D341Med (cell line): ENCODE measurements around the gene CC2D1A.
"Not testable (repeated sequence)": the region's sequence is repeated elsewhere in the genome, so short reads cannot be mapped to it uniquely, and the experiment has no call there.

Source experiments
- DNase-seq: peaks from one replicate; pipeline ENCODE4 v3.0.0; 2012; ENCODE audit warnings: low spot score

CC2D1A gene

GRCh38 chr19:13962699-13963602 is 57.0 kb downstream of the CC2D1A start:
- no peak for DNase-seq

DNA sequence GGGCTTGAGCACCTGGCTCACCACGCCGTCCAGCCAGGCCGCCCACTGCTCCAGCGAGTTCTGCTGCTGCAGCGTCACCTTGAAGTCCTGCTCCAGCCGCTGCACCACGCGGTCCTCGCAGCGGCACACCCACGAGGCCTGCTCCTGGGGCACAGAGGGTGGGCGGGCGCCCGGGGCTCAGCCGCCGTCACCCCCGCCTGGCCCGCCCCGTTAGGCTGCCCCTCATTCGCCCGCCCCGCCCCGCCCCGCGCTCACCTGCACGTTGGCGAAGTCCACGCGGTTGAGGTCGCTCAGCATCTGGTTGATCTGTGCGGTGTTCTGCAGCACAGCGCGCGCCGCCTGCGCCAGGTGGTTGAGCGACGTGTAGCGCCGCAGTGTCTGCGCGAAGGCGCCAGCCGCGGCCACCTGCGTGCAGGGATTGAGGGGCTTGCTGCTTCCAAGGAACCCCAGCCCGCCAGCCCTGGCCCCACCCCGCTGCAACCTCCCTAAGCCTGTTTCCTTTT is 57.7 kb downstream of the CC2D1A start:
- DNase-seq = no peak

- DNase-seq = no peak
Observed at GRCh38 chr19:13964776-13965175, 58.8 kb downstream of the CC2D1A start.

DNA sequence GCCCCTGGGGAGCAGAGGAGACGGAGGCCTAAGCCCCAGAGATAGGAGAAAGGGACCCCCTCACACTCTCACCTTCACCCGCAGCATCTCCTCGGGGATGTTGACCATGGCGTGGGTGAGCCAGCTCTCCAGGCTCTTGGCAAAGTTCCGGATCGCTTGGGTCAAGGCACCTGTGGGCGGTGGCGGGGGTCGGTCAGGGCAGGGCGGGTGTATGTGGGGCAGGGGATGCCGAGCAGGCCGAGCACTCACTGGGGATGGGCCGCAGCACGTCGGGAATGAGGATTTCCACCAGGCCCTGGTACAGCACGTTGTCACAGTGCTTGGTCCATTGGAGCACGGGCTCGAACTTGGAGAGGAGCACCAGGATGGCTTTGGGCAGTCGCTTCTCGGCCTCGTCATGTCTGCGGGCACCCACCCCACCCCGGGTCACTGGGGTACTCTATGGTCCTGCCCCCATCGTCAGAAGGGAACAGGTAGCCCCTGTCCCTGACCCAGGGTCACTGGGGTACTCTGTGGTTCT is 59.4 kb downstream of the CC2D1A start:
- DNase-seq = no peak

GRCh38 chr19:13965926-13966683 is 60.1 kb downstream of the CC2D1A start:
- no peak for DNase-seq

DNA sequence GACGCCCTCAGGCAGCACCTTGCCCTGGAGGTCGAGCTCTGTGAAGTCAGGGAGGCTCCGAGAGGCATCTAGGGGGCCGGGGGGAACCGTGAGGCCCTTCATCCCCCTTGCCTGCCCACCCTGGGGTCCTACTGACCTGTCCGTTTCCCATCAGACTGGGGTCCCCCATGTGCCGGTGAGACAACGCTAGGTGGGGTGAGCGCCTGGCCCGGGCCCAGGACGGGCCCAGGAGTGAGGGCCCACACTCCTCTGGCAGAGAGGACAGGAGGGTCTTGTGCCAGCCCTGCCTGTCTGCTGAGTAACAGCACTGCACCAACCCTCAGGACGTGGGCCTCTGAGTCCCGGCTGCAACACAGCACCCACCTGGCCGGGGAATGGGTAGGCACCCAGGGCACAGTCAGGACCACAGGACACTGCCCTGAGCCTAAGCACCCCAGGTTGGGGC is 60.7 kb downstream of the CC2D1A start:
- DNase-seq = no peak

GRCh38 chr19:13967206-13967605 is 61.2 kb downstream of the CC2D1A start:
- not testable (repeated sequence) for DNase-seq

GRCh38 chr19:13968383-13968935 is 62.5 kb downstream of the CC2D1A start:
- no peak for DNase-seq

DNA sequence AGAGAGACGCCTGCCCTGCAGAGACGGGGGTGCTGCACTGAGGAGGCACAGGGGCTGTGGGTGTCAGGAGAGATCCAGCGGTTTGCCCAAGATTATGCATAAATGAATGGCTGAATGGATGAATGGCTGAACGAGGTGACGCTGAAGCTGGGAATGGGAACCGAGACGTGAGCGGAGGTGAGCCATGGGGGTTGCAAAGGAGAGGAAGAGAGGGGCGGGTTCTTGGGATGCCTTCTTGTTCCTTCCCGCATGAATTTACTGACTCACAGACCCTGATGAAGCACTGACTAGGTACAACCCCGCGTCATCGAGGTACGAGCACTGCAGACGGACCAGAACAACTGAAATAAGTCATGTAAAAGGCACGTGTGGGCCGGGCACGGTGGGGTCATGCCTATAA is 63.0 kb downstream of the CC2D1A start:
- no peak for DNase-seq

GRCh38 chr19:13969897-13970296 is 63.9 kb downstream of the CC2D1A start:
- no peak for DNase-seq

- DNase-seq = not testable (repeated sequence)
Observed at GRCh38 chr19:13971868-13972267, 65.9 kb downstream of the CC2D1A start.

DNA sequence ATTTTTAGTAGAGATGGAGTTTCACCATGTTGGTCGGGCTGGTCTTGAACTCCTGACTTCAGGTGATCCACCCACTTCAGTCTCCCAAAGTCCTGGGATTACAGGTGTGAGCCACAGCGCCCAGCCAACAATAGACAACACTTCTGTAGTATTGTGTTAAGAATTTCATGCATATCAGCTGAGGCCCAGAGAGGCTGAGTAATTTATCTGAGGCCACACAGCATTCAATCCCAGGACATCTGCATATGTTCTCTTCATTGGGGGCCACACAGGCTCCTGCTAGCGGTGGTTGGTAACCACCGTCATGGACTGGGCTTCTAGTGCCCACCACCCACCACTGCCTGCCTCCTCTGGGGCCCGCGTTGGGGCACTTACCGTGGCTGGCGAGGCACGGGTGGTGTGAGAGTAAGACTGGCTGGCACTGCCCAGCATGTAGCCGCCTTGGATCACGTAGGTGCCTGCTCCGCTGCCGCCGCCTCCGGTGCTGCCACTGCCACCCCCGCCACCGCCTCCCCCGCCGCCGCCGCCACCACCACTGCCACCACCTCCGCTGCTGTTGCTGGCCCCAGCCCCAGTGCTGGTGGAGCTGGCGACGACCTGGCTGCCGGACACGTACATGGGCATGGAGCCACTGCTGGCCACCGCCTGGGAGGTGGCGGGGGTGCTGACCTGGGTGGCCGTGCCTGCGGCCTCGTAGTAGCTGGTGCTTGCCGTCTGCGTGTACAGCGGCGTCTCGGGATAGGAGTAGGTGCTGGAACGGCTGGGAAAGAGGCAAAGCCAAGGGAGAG is 66.6 kb downstream of the CC2D1A start:
- DNase-seq = no peak

GRCh38 chr19:13973479-13973878 is 67.5 kb downstream of the CC2D1A start:
- not testable (repeated sequence) for DNase-seq

GRCh38 chr19:13974073-13974472 is 68.1 kb downstream of the CC2D1A start:
- no peak for DNase-seq

GRCh38 chr19:13975870-13976269 is 69.9 kb downstream of the CC2D1A start:
- DNase-seq = no peak

- DNase-seq = no peak
Observed at GRCh38 chr19:13976446-13976845, 70.4 kb downstream of the CC2D1A start.

DNA sequence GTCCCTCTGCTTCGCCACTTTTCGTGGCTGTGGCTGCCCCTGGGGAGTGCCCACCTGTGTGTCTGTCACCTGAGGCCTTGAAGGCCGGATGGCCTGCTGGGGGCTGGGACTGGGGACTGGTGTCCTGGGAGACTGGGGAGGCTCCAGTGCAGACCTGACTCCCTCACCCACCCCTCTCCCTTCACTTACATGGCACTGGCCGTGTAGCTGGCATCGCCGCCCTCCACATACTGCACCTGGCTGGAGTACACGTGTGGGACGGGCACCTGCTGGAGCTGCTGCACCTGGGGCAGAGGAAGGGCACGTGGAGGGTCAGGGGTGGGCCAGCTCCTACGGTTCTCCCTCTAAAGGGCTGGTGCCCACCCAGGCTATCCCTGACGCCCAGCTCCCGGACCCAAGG is 71.8 kb downstream of the CC2D1A start:
- DNase-seq = no peak

DNA sequence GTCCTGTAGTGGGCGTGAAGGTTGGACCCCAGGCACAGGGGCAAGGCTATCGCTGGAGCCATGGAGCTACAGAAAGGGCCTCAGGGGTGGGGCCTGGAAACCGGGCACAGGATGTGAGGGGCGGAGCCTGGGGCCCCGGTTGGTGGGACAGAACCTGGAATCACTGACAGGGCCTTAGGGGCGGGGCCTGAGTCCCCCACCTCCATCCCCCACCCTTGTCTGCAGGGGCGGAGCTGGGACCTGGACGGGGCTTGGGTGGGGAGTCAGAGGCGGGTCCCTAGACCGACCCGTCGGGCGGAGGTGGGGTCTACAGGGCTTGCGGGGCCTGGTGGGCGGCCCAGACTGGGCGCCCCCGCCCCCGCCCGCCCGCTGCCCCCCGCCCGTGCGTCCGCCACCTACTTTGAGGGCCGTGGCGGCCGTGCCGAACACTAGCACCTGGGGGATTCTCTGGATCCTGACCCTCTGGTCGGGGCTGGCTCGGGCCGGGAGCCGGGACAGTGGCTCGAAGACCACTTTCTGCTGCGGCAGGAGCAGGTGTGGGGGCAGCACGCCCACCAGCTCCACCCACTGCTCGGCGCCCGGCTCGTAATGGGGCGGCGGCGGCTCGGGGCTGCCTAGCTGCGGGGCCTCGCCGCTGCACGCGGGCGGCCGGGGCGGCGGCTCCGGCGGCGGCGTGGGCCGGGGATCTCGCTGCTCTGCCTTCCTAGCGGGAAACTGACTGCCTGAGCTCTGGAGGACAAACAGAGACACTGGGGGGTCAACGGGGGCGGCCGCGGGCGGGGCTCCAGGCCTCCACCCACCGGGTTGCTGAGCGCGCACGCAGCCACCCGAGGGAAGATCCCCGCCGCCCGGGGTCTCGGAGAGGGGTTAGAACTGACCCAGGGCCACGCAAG is 72.6 kb downstream of the CC2D1A start:
- peak; percentile 41 for DNase-seq

GRCh38 chr19:13979244-13979615 is 73.2 kb downstream of the CC2D1A start:
- DNase-seq = no peak

- no peak for DNase-seq
Observed at GRCh38 chr19:13979686-13980085, 73.7 kb downstream of the CC2D1A start.

DNA sequence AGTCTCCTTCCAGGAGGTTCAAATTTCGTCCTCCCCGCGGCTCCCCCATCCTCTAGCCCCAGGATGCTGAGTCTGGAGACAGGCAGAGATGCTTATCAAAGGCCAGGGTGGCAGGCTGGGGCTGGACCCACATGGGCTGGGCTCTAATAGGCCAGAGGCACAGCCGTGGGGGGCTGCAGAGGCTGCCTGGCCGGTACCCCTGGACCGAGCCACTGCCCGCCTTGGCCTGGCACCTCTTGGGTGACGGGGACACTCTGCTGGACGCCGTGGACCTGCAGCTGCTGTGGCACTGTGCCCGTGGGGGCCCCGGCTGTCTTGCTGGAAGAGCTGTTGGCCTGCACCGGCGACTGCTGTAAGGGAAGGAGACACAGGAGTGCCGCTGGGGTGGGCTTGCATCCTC is 74.3 kb downstream of the CC2D1A start:
- no peak for DNase-seq
